Measurements from ENCODE around the gene CCDC17.

The CCDC17 gene

DNA sequence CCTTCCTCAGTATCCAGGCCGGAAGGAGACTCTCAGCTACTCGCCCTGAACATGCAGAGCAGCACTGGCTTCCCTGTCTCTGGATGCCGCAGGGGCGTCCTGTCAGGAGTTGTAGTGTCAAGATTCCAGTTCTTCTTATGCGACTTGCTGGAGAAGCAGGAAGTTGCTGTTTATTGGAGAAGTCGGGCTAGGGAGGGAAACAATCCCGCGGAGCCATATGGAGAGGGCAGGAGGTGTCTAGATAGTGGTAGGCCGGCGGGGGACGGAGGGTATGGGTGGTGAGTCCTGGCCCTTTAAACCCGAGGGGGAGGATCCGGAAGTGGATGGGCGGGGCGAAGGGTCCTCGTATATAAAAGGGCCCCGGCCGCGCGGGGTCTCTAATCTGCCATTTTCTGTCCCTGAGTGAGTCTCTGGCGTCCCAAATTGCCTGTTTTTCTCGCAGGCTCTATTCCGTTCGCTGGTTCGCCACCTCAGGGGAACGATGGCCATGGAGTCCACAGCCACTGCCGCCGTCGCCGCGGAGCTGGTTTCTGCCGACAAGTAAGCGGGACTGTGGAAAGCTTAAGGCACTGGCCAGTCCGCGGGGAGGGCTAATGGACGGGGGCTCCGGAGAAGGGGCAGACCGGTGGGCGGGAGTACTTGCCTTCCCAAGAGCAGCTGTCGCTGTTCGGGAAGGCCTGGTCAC is 40.0 kb downstream of the CCDC17 start, which contains the start of gene NASP:
NASP (plus strand) TSS at position 376 of the 685 bp plus-strand sequence; CDS start at position 482, 106 bp downstream.
- DNase-seq (ENCODE audit: low read depth): no peak

DNA sequence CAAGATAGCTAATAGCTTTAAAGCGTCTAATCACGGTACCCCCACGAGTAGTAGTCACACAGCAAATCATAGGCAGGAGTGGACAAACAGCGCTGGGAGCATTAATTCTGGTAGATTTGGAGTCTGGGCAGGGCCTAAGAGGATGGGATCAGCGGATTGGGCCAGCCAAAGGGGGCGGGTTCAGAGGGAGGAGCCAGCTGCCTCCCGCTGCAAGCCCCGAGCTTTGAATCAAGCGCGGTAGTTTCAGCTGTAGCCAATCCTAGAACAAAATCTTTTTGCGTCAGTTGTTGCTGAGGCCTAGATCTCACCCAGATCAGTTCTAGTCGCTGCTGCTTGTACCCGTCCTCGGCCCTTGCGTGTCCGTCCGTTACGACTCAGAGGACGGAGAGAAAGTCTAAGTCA is 40.6 kb downstream of the CCDC17 start:
- DNase-seq (ENCODE audit: low read depth): peak; percentile 95

DNA sequence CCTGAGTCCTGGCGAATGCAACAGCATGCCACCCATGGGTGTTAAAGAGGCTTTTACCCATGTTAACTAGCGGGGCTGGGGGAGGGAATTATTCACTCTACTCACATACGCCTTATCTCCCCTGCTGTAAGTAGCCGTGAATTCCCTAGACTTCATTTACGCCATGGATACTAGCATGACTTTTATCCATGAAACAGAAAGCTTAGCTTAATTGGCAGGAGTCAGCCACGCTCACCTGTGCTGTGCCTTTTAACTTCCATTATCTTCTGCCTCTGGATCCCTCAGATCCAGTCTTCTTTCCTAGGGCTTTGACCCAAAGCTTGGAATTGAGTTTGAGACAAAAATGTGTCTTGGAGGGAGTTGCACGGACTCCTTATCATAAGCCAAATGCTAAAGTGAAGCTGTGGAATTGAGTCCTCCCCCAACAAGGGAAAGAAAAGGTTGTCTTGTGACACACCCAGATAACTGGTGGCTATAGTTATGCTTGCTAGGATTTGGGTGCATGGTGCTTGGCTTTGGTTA is 49.7 kb downstream of the CCDC17 start:
- DNase-seq (ENCODE audit: low read depth): no peak

DNA sequence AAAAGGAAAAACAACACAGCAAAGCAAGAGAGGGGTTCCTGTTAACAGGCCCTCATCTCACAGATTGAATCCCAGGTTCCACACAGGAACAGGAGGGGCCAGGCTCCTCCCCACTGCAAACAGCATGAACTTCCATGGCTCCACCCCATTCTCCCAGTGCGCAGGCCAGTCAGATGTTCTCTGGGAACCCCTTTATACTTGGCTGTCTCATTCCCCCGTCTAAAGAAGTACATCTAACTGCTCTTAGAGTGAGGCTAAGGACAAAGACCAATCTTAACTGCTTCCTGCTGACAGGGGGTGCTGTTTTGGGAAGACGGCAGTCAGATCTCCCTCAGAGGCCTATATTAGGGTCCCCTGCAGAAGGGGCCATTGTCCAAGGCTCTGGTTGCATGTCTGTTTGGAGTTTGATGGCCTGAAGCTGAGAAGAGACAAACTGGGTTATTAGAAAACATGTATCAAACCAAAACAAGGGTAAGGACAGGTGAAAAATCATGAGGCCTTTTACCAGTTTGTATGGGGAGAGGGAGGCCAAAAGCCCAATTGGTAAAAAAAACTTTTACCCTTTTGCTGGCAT is 50.5 kb downstream of the CCDC17 start:
- DNase-seq (ENCODE audit: low read depth): no peak

DNA sequence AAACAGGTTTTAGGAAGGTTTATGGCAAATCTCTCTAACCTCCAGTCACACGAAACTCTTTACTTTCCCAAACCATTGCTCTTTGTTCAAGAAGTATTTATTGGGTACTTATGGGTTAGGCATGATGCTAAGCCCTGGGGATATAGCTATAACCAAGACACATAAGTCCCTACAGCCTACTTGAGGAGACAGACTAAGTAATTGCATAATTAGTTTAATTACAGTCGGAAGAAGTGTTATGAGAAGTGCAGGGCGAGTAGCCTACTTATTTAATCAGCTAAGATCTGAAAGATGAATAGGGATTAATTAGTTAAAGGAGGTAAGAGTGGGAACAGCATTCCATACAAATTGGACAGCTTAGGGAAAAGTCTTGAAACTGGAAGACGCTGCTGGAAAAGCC is 53.2 kb downstream of the CCDC17 start:
- no peak for DNase-seq (ENCODE audit: low read depth)
